Transverse colon (tissue), 4 donors: Measurements from ENCODE around the gene TMEM263. TPM values are rescaled to one million over a fixed set of nuclear protein-coding genes. Genes with fewer than 3 reads are reported as not detected.

Source experiments
- DNase-seq: peaks from one replicate; pipeline ENCODE4 v3.0.0-alpha.2; 2019
- H3K27ac ChIP-seq, 4 donors: fragments of 200-600 bp; sonication (generic); 2 replicates each; pipeline ENCODE4 v1.5.1; 2016 to 2018; ENCODE audit warnings: inconsistent platforms in 4 of 4
- H3K27me3 ChIP-seq: fragments of 200-600 bp; sonication (generic); 2 replicates; pipeline ENCODE4 v1.5.1; 2017; ENCODE audit warnings: inconsistent platforms
- H3K36me3 ChIP-seq, 4 donors: fragments of 200-600 bp; sonication (generic); 2 replicates each; pipeline ENCODE4 v1.5.1; 2017 to 2019; ENCODE audit warnings: inconsistent platforms in 4 of 4
- H3K4me1 ChIP-seq, 4 donors: fragments of 200-600 bp; sonication (generic); 2 replicates each; pipeline ENCODE4 v1.5.1; 2017 to 2020; ENCODE audit warnings: inconsistent platforms in 4 of 4
- H3K4me3 ChIP-seq, 4 donors: fragments of 200-600 bp; sonication (generic); 1 replicate in 1 of 4; 2 replicates in 3 of 4; pipeline versions ENCODE4 v1.5.1 to v1.6.1; 2017 to 2019; ENCODE audit warnings: inconsistent platforms in 4 of 4
- H3K9me3 ChIP-seq, 2 donors: fragments of 200-600 bp; sonication (generic); 2 replicates each; pipeline ENCODE4 v1.5.1; 2017 to 2019; ENCODE audit warnings: inconsistent platforms in 2 of 2
- CTCF ChIP-seq, 5 experiments: fragments of 200-600 bp in 3 of 5; fragments of 450-650 bp in 2 of 5; sonication (generic) in 3 of 5; IDR thresholded peaks; 1 replicate in 2 of 5; 2 replicates in 3 of 5; pipeline ENCODE4 v1.5.1; 2016 to 2017; ENCODE audit warnings: antibody characterized with exemption in 5 of 5, inconsistent platforms in 3 of 5, mild to moderate bottlenecking in 2 of 5, moderate library complexity in 1 of 5
- EP300 ChIP-seq: sonication (generic); formaldehyde crosslinking; IDR thresholded peaks from one replicate; pipeline ENCODE4 v1.6.1; 2017; ENCODE audit warnings: antibody characterized with exemption, low read depth
- POLR2A ChIP-seq: fragments of 450-650 bp; IDR thresholded peaks from one replicate; pipeline ENCODE4 v1.6.1; 2016; ENCODE audit warnings: antibody characterized with exemption, mild to moderate bottlenecking, moderate library complexity
- POLR2AphosphoS5 ChIP-seq, 3 donors: sonication (generic); formaldehyde crosslinking; IDR thresholded peaks; one replicate each; pipeline ENCODE4 v1.6.1; 2016; ENCODE audit warnings: antibody characterized with exemption in 3 of 3
- WGBS, 2 donors: methylation state at CpG; one replicate each; pipeline ENCODE4 v1.1.5; 2018; ENCODE audit warnings: low coverage in 1 of 2; 5-methylcytosine and 5-hydroxymethylcytosine counted together
- in situ Hi-C, 4 donors: fragments of 200-750 bp; cut with MboI; loops; one replicate each; pipeline versions ENCODE4 v1.15.0 to v1.15.1; 2017; ENCODE audit warnings: low sequenced_read_pairs in 3 of 4, low pct_ligation_motif_present in 1 of 4, low pct_unique_long_range_greater_than_20kb in 1 of 4
- intact Hi-C: fragments of 100-400 bp; cut with DNase I; formaldehyde crosslinking; loops from one replicate; pipeline ENCODE4 v1.15.1; 2023; ENCODE audit warnings: low total_unique reads
- total RNA-seq, 4 donors: library from RNA; depleted of rRNA; stranded (reverse); fragments of >200 nt; gene quantifications; one replicate each; pipeline ENCODE4 v1.1.0, GENCODE V29; 2016

TMEM263 gene
- total RNA-seq, 4 donors from 2014 or later: 13.5 to 34.6 (median 18.7) TPM

GRCh38 chr12:106956048-106956578 lies 406 bp downstream of the TMEM263 start:
- H3K36me3 ChIP-seq: peaks cover 0 to 4% (median 0%) of the 10 kb centered on the region in 4 donors
- peaks cover 9 to 40% (median 28%) of the 10 kb centered on the region in 4 donors for H3K4me1 ChIP-seq
- TF ChIP-seq EP300 (no peak), CTCF (IDR thresholded peaks at IDR 0.05) (peak in 1 of 5 experiments; percentile 23), POLR2AphosphoS5 (IDR thresholded peaks at IDR 0.05) (no peak)
- no peaks in the 10 kb centered on the region for H3K9me3 ChIP-seq
- H3K27ac ChIP-seq: peak overlapping the region; percentile 94 to 98 (median 95)
- H3K27me3 ChIP-seq: no peaks in the 10 kb centered on the region
- intact Hi-C loops (loop anchor here (10.0 kb wide), 1 partner anchor 1609 kb away; the partner anchor contains the start of genes ISCU and SART3), in situ Hi-C loops (no loop called here)
- WGBS, 2 donors: 1% methylated on average over 22 of the region's 34 CpGs; no CpG with 5 or more reads in 1 of the 2 donors
- H3K4me3 ChIP-seq: peak overlapping the region; percentile 55 to 95 (median 86)
- DNase-seq: peak; percentile 65

- Histone ChIP-seq H3K9me3 (no peaks in the 10 kb centered on the region), H3K27ac (peak overlapping the region in 1 of 4 donors; percentile 96), H3K4me3 (peak overlapping the region in 3 of 4 donors; percentile 84 to 95 (median 89)), H3K36me3 (peaks cover 0 to 4% (median 0%) of the 10 kb centered on the region in 4 donors), H3K4me1 (peaks cover 9 to 47% (median 28%) of the 10 kb centered on the region in 4 donors), H3K27me3 (no peaks in the 10 kb centered on the region)
- intact Hi-C loops (loop anchor here (10.0 kb wide), 1 partner anchor 1607 kb away; the partner anchor contains the start of genes ISCU and SART3), in situ Hi-C loops (no loop called here)
- WGBS, 2 donors: 13 to 40% methylated on average over 1 of the region's 1 CpG
- TF ChIP-seq POLR2A: no peak
- no peak for TF ChIP-seq CTCF (IDR thresholded peaks at IDR 0.05)
- no peak for TF ChIP-seq POLR2AphosphoS5 (IDR thresholded peaks at IDR 0.05)
- no peak for TF ChIP-seq EP300
- no peak for DNase-seq
Measured at GRCh38 chr12:106957583-106957982, 1.9 kb downstream of the TMEM263 start.

GRCh38 chr12:106960443-106960842 lies 4.7 kb downstream of the TMEM263 start:
- TF ChIP-seq POLR2A (no peak), EP300 (no peak), CTCF (IDR thresholded peaks at IDR 0.05) (no peak), POLR2AphosphoS5 (IDR thresholded peaks at IDR 0.05) (no peak)
- in situ Hi-C loops: no loop called here

GRCh38 chr12:106962286-106962685 lies 6.6 kb downstream of the TMEM263 start:
- no peak for TF ChIP-seq POLR2A
- no peak for TF ChIP-seq POLR2AphosphoS5 (IDR thresholded peaks at IDR 0.05)
- TF ChIP-seq CTCF (IDR thresholded peaks at IDR 0.05): no peak
- no peak for TF ChIP-seq EP300
- no peak for DNase-seq
- Histone ChIP-seq H3K27ac (no peak overlapping the region), H3K9me3 (no peaks in the 10 kb centered on the region), H3K4me3 (no peak overlapping the region), H3K27me3 (no peaks in the 10 kb centered on the region), H3K36me3 (peaks cover 0 to 8% (median 1%) of the 10 kb centered on the region in 4 donors), H3K4me1 (peaks cover 8 to 27% (median 17%) of the 10 kb centered on the region in 4 donors)
- in situ Hi-C loops: no loop called here
- WGBS, 2 donors: 74 to 89% methylated on average over 3 of the region's 3 CpGs
- intact Hi-C loops: no loop called here

More at GRCh38 chr12:106960443-106960842, 4.7 kb downstream of the TMEM263 start:
- intact Hi-C loops: no loop called here
- peaks cover 0 to 4% (median 0%) of the 10 kb centered on the region in 4 donors for H3K36me3 ChIP-seq
- no peaks in the 10 kb centered on the region for H3K9me3 ChIP-seq
- WGBS, 2 donors: 97 to 99% methylated on average over 3 of the region's 3 CpGs
- no peaks in the 10 kb centered on the region for H3K27me3 ChIP-seq
- H3K27ac ChIP-seq: no peak overlapping the region
- H3K4me3 ChIP-seq: no peak overlapping the region
- H3K4me1 ChIP-seq: peaks cover 9 to 29% (median 17%) of the 10 kb centered on the region in 4 donors
- DNase-seq: no peak
